Karpas-422 (cell line): ENCODE measurements around the gene ATF7IP. TPM values are rescaled to one million over a fixed set of nuclear protein-coding genes. Genes with fewer than 3 reads are reported as not detected.

ENCODE experiments used
- DNase-seq: peaks from one replicate; pipeline ENCODE4 v3.0.0-alpha.2; 2015
- H2AFZ ChIP-seq: fragments of 200-600 bp; sonication (generic); 2 replicates; pipeline ENCODE4 v1.6.1; 2014; ENCODE audit warnings: antibody characterized with exemption, low read length, mixed read lengths
- H3K27ac ChIP-seq: fragments of 200-600 bp; sonication (generic); 2 replicates; pipeline ENCODE4 v1.5.1; 2014; ENCODE audit warnings: mild to moderate bottlenecking, low read length, moderate library complexity
- H3K27me3 ChIP-seq: fragments of 200-600 bp; sonication (generic); 2 replicates; pipeline ENCODE4 v1.6.1; 2014; ENCODE audit warnings: low read length, mixed read lengths
- H3K36me3 ChIP-seq: fragments of 200-600 bp; sonication (generic); 2 replicates; pipeline ENCODE4 v1.6.1; 2014; ENCODE audit warnings: low read length, mixed read lengths; ENCODE audit not compliant: insufficient read depth
- H3K4me1 ChIP-seq: fragments of 200-600 bp; sonication (generic); 2 replicates; pipeline ENCODE4 v1.6.1; 2014; ENCODE audit warnings: mild to moderate bottlenecking, low read length, mixed read lengths
- H3K4me2 ChIP-seq: fragments of 200-600 bp; sonication (generic); 2 replicates; pipeline ENCODE4 v1.6.1; 2014; ENCODE audit warnings: low read length, low read depth, mild to moderate bottlenecking; ENCODE audit not compliant: poor library complexity, severe bottlenecking
- H3K4me3 ChIP-seq: fragments of 200-600 bp; sonication (generic); 2 replicates; pipeline ENCODE4 v1.5.1; 2014; ENCODE audit warnings: mild to moderate bottlenecking, antibody characterized with exemption, low read length, mixed read lengths
- H3K79me2 ChIP-seq: fragments of 200-600 bp; sonication (generic); 2 replicates; pipeline ENCODE4 v1.6.1; 2014; ENCODE audit warnings: mild to moderate bottlenecking, low read length, mixed read lengths
- H3K9ac ChIP-seq: fragments of 200-600 bp; sonication (generic); 2 replicates; pipeline ENCODE4 v1.6.0; 2014; ENCODE audit warnings: low read length
- H3K9me2 ChIP-seq: fragments of 200-600 bp; sonication (generic), shearing (Covaris generic); replicated peaks from 2 replicates; pipeline ENCODE4 v1.6.0; 2014; ENCODE audit warnings: mild to moderate bottlenecking, low read length, moderate library complexity; ENCODE audit not compliant: insufficient read depth
- H3K9me3 ChIP-seq: fragments of 300-700, 200-600 bp; sonication (generic); 2 replicates; pipeline ENCODE4 v1.6.1; 2014; ENCODE audit warnings: low read length, mixed read lengths
- H4K20me1 ChIP-seq: fragments of 200-600 bp; sonication (generic); 2 replicates; pipeline ENCODE4 v1.6.1; 2014; ENCODE audit warnings: mild to moderate bottlenecking, antibody characterized with exemption, low read length, low read depth; ENCODE audit not compliant: insufficient read depth
- total RNA-seq: library from RNA; depleted of rRNA; stranded (reverse); fragments of >200 nt; shearing (Covaris generic); gene quantifications from 2 replicates; pipeline ENCODE4 v1.2.3, GENCODE V29; 2014; ENCODE audit warnings: low replicate concordance; rRNA removed

Gene ATF7IP
- total RNA-seq, 1 experiment from 2014 or later, result 88.4 TPM

- Histone ChIP-seq H3K9me2 (no peaks in the 10 kb centered on the region), H3K4me3 (no peak overlapping the region), H3K4me2 (no peak overlapping the region), H2AFZ (no peak overlapping the region), H3K4me1 (no peaks in the 10 kb centered on the region; the same call in 1 of the 2 replicates), H3K27me3 (no peaks in the 10 kb centered on the region), H3K36me3 (no peaks in the 10 kb centered on the region), H3K27ac (no peak overlapping the region), H3K79me2 (no peaks in the 10 kb centered on the region), H3K9ac (no peak overlapping the region), H3K9me3 (no peaks in the 10 kb centered on the region), H4K20me1 (no peaks in the 10 kb centered on the region)
- DNase-seq, result no peak
These were observed 166.7 kb downstream of the ATF7IP start for GRCh38 chr12:14532152-14532551.

GRCh38 chr12:14537088-14537487, 171.6 kb downstream of the ATF7IP start:
- H4K20me1 ChIP-seq, result no peaks in the 10 kb centered on the region
- no peaks in the 10 kb centered on the region for H3K36me3 ChIP-seq
- H3K79me2 ChIP-seq, result no peaks in the 10 kb centered on the region
- DNase-seq, result no peak
- H2AFZ ChIP-seq, result no peak overlapping the region
- no peak overlapping the region for H3K4me3 ChIP-seq
- peaks cover 5% of the 10 kb centered on the region; the same call in 1 of the 2 replicates for H3K27me3 ChIP-seq
- H3K27ac ChIP-seq, result no peak overlapping the region
- H3K9me2 ChIP-seq, result no peaks in the 10 kb centered on the region
- H3K9ac ChIP-seq, result no peak overlapping the region
- no peak overlapping the region for H3K4me2 ChIP-seq
- H3K9me3 ChIP-seq, result no peaks in the 10 kb centered on the region
- no peaks in the 10 kb centered on the region; the same call in 1 of the 2 replicates for H3K4me1 ChIP-seq

- H3K79me2 ChIP-seq, result no peaks in the 10 kb centered on the region
- no peak for DNase-seq
- no peaks in the 10 kb centered on the region for H4K20me1 ChIP-seq
- H3K27me3 ChIP-seq, result peaks cover 5% of the 10 kb centered on the region; the same call in 1 of the 2 replicates
- H3K4me1 ChIP-seq, result peaks cover 8% of the 10 kb centered on the region
- H3K9me2 ChIP-seq, result no peaks in the 10 kb centered on the region
- H3K9ac ChIP-seq, result no peak overlapping the region
- no peaks in the 10 kb centered on the region for H3K36me3 ChIP-seq
- no peak overlapping the region for H3K27ac ChIP-seq
- no peak overlapping the region for H2AFZ ChIP-seq
- no peak overlapping the region for H3K4me3 ChIP-seq
- H3K9me3 ChIP-seq, result no peaks in the 10 kb centered on the region
- no peak overlapping the region for H3K4me2 ChIP-seq
These were observed 175.4 kb downstream of the ATF7IP start for GRCh38 chr12:14540801-14541462.

GRCh38 chr12:14545144-14546124, 180.0 kb downstream of the ATF7IP start:
- Histone ChIP-seq H3K4me2 (no peak overlapping the region), H3K9me3 (no peaks in the 10 kb centered on the region), H3K9ac (no peak overlapping the region), H3K27ac (no peak overlapping the region), H3K9me2 (no peaks in the 10 kb centered on the region), H3K4me3 (no peak overlapping the region), H3K36me3 (no peaks in the 10 kb centered on the region), H3K27me3 (peaks cover 5% of the 10 kb centered on the region; the same call in 1 of the 2 replicates), H3K4me1 (peaks cover 8% of the 10 kb centered on the region), H3K79me2 (no peaks in the 10 kb centered on the region), H2AFZ (no peak overlapping the region), H4K20me1 (no peaks in the 10 kb centered on the region)
- no peak for DNase-seq

- Histone ChIP-seq H3K36me3 (no peaks in the 10 kb centered on the region), H4K20me1 (no peaks in the 10 kb centered on the region), H3K27me3 (no peaks in the 10 kb centered on the region), H3K4me2 (no peak overlapping the region), H3K9me2 (no peaks in the 10 kb centered on the region), H3K79me2 (no peaks in the 10 kb centered on the region), H2AFZ (no peak overlapping the region), H3K9ac (no peak overlapping the region), H3K27ac (no peak overlapping the region), H3K9me3 (no peaks in the 10 kb centered on the region), H3K4me3 (no peak overlapping the region), H3K4me1 (peaks cover 12% of the 10 kb centered on the region)
- no peak for DNase-seq
These were observed 182.1 kb downstream of the ATF7IP start for GRCh38 chr12:14547571-14547970.

GRCh38 chr12:14548609-14549008, 183.1 kb downstream of the ATF7IP start:
- Histone ChIP-seq H3K27me3 (no peaks in the 10 kb centered on the region), H3K36me3 (no peaks in the 10 kb centered on the region), H2AFZ (no peak overlapping the region), H3K9me3 (no peaks in the 10 kb centered on the region), H3K27ac (no peak overlapping the region), H3K4me1 (peaks cover 12% of the 10 kb centered on the region), H3K4me3 (no peak overlapping the region), H4K20me1 (no peaks in the 10 kb centered on the region), H3K9ac (no peak overlapping the region), H3K9me2 (no peaks in the 10 kb centered on the region), H3K79me2 (no peaks in the 10 kb centered on the region), H3K4me2 (no peak overlapping the region)
- no peak for DNase-seq

Other genes starting within 250 kb of the ATF7IP start
- gene PLBD1, start 202.2 kb downstream of the ATF7IP start, total RNA-seq, result not detected in 2 replicates